ENCODE measurements around the gene OIT3.

OIT3 gene

DNA sequence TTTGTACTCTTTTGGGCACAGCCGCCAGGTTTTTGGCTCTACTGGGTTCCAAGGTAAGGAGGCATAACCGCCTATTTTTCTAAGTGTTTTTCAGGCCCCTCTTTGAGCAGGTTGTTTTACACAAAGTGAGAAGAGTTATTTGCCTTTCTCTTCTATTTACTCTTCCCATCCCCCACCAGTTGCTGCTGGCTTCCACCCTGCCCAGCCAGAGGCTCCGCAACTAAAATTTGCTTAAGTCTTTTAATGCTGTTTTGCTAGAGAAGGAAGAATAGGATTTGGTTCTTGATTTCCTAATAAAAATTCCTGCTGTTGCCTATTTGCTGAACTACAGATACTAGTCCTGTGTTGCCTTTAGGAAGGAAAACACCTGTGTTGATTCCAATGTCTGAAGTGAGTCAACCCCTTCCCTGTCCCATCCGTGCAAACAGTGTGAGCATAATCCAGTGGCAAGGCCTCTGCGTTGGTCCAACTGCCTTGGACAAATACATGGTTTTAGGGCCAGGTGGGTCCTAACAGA is 59.2 kb downstream of the OIT3 start:
- DNase-seq (ENCODE audit: low read depth), result no peak

DNA sequence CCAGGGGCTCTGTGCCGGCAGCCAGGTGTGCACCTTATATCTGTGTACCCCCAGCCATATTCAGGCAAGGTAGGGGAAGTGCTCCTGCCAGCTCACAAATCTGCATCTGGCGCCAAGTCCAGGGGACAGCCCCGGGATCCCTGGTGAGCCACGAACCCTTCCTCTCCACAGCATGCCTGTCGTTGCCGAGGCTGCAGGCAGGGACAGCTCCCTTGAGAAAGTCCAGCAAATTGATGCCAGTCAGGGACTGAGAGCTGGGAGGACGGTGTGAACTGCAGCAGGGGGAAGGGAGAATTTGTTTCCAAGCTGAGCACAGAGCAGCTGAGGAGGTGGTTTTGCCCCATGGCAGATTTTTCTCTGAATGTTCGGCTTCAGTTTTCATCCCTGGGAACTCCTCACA is 60.1 kb downstream of the OIT3 start:
- DNase-seq (ENCODE audit: low read depth), result no peak

DNA sequence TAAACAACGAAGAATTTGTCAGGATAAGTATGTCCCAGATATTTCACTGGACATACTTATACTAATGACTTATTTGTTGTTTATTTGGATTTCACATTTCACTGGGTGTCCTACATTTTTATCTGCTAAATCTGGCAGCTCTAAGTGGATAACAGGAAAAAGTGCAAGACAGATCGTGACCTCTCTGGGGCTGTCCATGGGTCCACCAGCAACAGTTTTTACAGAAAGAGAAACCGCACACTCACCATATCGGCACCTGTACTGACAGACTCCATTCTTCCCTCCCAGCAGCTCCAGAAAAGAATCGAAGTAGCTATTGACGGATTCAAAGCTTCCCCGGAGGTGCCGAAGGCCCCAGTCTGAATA is 60.7 kb downstream of the OIT3 start:
- DNase-seq (ENCODE audit: low read depth), result no peak

DNA sequence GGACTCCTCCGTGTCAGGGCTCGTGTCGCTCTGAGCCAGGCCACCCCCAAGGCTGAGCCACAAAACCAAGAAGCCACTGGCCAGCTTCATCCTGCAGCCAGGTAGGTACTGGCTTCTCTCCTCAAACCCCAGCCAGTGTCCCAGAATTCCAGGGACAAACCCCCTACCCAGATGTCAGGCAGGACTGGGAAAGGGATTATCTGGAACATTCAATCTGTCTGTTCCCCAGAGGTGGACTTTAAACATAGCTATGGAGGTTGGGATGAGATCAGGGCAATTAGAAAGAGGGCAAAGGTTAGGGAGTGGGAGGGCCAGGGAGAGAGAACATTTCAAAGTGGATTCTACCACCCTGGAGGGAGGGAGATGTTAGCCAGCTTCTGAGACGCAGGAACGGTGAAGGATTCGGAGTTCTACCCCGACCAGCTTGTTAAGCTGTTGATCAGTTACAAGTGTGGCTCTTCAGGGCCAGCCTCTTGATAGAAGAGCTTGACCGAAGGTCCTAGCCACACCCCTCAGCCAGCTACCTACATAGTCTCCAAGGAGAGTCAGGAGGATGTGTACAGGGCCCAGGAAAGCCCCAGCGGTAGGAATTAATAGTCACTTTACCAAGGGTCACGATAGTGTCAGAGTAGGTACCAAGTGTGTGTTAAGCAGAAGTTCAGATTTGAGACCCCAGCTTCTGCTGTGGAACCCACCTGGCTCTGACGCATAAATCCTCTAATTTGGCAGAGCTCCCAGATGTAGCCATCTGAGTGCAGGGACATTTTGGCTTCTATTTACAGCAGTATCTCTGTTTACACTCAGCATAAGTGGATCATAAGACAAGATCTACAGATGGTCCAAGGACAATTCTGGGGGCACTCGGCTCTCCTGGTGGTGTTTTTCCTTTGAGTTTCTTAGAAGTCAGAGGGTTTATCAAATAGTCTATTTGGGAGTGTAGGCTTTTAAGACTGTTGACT is 61.3 kb downstream of the OIT3 start, which contains the start of gene PLA2G12B:
PLA2G12B (minus strand) TSS at position 211 of the 959 bp plus-strand sequence; CDS start at position 90, 121 bp downstream.
- DNase-seq (ENCODE audit: low read depth), result no peak

DNA sequence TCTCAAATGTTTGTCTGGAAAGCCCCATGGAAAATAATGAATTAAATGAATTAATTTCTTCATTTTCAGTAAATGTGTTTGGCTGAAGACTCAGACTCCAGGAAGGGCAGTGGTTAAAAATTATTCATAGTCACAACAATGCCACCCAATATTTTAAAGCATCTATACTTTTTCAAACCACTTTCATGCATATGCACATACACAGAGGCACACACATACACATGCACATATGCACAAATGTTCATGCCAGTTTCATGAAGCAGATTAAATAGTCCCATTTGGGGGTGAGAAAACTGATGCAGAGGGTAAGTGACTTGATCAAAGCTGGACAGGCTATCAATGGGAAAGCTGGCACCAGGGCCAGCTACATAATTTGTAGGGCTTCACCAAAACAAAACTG is 62.5 kb downstream of the OIT3 start:
- no peak for DNase-seq (ENCODE audit: low read depth)

DNA sequence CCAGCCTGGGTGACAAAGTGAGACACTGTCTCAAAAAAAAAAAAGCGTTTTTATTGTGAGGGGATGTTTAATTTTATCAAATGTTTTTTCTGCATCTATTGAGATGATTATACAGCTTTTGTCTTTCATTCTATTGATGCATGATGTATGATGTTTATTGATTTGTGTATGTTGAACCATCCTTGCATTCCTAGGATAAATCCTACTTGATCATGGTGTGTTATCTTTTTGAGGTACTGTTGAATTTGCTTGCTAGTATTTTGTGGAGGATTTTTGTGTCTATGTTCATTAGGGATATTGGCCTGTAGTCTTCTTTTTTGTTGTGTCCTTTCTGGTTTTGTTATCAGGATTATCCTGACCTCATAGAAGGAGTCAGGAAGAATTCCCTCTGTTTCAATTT is 83.3 kb downstream of the OIT3 start:
- no peak for DNase-seq (ENCODE audit: low read depth)

DNA sequence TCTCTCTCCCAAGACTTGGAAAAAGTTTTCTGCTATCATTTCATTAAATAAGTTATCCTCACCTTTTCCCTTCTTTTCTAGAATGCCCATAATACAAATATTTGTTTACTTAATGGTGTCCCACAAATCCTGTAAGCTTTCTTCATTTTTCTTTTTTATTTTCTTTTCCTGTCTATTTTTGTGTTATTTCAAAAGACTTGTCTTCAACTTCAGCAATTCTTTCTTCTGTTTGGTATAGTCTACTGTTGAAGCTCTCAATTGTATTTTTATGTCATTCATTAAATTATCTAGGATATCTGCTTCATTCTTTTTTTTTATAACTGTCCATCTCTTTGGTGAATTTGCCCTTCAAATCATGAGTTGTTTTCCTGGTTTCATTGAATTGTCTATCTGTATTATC is 86.2 kb downstream of the OIT3 start:
- no peak for DNase-seq (ENCODE audit: low read depth)

DNA sequence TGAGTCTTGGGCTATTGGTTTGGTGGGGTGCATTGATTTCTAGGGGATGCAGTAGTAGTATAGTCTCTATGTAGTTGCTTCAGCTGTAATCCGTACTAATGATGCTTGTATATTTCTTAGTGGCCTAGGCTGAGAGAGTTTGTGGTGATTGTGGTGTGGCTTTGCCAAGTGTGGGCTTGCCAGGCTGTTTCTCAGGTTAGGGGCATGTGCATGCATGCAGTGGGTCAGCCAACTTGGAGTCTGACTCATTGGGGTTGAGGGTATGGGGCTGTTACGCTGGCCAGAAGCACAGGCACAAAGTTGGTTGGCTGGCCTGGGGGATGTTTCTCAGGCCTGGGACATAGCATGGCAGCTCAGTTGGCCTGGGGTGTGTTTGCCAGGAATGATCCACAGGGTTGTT is 86.8 kb downstream of the OIT3 start:
- no peak for DNase-seq (ENCODE audit: low read depth)

DNA sequence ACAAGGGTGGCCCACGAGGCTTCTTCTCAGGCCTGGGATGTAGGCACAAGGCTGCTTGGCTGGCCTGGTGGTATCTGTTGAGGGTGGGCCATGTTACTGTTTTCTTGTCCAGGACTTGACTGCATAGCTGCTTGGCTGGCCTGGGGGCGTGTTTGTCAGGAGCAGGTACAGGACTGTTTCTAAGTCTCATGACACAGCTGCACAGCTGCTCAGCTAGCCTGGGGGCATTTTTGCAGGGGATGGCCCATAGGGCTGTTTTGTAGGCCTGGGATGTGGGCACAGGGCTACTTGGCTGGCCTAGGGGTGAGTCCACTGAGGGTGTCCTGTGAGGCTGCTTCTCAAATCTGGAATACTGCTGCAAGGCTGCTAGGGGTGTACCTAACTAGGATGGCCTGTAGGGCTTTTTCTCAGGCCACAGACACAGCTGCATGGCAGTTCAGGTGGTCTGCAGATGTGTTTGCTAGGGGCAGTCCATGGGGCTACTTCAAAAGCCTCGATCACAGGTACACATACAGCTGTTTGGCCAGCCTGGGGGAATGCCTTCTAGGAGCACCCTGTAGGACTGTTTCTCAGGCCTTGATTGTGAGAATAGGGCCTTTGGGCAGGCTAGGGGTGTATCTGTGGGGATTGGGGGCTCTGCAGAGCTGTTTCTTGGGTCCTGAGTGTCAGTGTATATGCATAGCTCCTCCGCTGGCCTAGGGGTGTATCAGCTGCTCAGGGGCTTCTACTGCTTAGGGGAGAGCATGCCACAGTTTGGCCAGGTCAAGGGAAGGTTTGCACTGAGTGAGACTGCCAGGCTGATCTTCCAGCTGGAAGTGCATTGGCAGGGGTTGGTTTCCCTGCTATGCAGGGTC is 87.7 kb downstream of the OIT3 start:
- no peak for DNase-seq (ENCODE audit: low read depth)

DNA sequence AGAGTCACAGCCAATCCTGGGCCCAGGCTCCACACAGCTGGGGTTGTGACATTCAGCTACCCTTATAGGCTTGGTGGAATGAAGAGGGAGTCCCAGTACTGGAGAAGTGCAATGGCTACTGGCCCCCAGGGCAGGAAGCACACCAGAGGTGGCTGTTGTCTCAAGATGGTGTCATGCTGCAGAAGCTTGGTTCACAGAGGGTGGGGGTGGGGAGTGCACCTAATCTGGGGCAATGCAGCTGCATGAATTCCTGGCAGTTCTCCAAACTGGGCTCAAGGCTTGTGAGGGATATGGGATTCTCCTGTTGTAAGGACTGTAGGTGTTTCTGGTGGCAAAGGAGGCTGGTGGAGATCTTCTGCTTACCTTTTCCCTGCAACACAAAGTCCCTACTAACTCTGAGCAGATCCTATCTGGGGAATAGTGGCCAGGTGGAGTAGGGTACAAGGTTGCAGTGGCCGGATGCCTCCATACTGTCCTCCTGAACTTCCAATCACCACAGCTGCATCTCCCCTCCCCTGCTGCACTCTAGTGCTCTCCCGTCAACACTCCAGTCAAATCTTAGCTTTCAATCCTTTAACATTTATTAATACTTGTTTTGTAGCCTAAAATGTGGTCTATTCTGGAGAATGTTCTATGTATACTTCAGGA is 88.5 kb downstream of the OIT3 start:
- no peak for DNase-seq (ENCODE audit: low read depth)

All from activated gamma-delta T cell treated with anti-CD3 and anti-CD28 coated beads, Interleukin-2, amount 50 U/mL, for 16 hours (primary cell).